Activated CD8-positive, alpha-beta memory T cell treated with anti-CD3 and anti-CD28 coated beads, Interleukin-2, amount 50 U/mL, for 1 hour (primary cell): ENCODE results near the gene ELOVL2.
"Not testable (repeated sequence)": the region's sequence is repeated elsewhere in the genome, so short reads cannot be mapped to it uniquely, and the experiment has no call there.

Experiments used
- DNase-seq: peaks from one replicate; pipeline ENCODE4 v3.0.0-alpha.2; 2020; ENCODE audit errors: extremely low read depth

ELOVL2 gene

DNA sequence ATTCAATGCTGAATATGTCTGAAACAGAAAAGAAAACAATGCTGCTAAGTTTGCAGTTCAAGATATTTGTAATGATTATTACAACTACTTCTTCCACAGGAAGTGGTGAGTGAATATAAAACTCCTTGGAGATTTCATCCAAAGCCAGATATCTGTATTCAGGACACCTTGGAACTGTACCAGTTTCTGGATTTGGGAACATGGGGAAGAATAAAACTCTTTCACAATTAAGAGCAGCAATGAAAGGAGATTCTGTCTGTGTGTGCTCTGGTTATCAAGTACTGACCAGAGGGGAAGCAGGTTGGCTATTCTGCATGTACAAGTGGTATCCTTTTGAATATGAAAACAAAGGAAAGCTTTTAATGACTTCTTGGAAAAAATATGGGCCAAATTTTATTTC, 21.1 kb downstream of the ELOVL2 start:
- no peak for DNase-seq

DNA sequence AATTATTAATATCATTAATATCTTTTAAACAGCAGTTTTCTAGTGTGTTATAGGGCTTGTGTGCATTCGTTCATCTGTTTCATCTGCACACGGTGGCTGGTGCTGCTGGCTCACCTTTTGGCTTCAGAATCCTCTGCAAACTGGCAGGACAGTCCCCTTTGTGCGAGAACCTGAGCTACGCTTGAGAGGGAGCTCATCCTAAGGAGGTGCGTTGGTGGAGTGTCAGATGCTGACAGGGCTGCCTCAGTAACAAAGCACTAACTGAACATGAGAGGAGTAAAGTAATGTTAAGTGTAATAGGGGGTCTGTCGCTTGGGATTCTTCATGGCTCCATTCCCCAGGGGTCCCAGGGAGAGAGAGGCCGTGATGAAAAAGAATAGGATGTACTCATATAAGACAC, 22.4 kb downstream of the ELOVL2 start:
- no peak for DNase-seq

DNA sequence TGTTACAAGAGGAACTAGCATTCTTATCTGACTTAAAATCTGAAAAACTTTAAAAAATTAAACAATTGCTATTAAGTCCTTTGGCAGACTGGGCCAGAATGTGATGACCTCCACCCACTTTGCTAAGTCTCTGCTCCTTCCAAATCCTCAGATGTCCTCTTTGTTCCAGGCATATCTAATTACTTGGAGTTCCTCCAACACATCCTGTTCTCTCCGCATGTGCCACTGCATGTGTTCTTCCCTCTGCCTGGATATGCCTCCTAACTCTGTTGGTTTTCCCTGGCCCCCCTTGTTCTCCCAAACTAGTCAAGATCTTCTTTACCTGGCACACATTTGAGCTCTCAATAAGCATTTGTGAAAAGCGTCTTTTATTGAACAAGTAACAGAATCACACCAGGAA, 23.1 kb downstream of the ELOVL2 start:
- DNase-seq, result no peak

DNA sequence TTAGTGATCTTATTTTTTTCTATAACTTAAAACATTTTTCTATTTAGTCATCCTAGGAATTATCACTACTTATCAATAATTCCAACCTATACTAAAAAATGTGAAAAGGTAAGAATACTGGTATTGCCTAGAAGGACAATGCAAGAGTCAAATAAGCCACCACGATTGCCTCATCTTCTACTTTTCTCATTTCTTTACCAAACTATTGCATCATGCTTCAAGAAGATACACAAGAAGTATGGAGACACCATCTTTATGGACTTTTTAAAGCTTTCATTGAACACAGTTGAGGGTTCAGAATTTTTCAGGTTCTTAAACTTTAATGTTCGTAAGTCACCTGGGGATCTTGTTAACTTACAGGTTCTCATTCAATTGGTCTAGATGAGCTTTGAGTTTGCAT, 25.9 kb downstream of the ELOVL2 start:
- no peak for DNase-seq

DNA sequence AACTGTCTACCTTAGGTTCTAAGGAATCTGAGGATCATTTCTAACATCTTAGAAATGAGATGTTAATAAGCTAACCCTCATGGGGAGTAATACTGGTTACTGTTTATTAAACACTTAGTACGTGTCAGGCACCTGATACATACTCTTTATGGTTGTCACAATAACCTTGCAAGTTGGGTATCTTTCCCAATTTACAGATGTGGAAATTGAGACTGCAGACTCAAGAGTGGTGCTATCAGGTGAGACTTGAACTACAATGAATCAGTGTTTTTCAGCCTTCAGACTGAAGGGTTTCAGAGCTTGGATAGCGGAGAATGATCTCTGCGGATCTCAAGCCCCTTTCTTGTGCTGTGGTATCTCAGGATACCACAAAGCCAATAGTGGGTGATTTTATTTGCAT, 27.0 kb downstream of the ELOVL2 start:
- no peak for DNase-seq

GRCh38 chr6:11016452-11016851, 27.7 kb downstream of the ELOVL2 start:
- DNase-seq, result no peak

GRCh38 chr6:11015102-11015501, 29.0 kb downstream of the ELOVL2 start:
- no peak for DNase-seq

- DNase-seq, result no peak
Measured at GRCh38 chr6:11013721-11014070, 30.4 kb downstream of the ELOVL2 start.

DNA sequence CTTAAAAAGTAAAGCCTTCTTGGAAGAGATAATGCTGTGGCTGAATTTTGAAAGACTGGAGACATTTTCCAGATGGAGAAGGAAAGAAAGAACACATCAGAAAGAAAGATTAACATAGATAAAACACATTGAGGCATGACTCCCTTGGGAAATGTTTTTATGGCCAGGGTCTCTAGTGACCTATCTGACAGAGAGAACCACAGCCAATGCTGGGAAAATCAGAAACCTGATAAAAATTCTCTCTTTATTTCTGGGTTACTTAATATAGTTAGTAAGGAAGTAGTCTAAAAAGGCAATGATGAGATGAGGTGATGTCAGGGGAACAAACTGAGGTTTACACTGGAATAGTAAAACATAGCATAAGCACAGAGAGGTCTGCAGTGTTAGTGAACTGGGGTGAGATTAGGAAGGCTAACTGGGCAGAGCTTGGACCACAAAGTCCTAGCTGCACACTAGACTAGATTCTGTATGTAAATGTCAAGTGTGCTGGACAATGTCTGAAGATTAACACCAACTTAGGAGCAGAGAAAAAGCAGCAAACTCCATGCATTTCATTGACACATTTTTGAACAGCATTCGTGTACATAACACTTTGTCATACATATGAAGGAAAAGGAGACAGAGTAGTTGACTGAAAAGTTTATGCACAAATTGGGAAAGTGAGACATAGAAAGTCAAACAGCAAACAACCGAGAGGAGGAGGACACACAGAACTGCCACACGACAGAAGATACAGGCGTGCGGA, 31.0 kb downstream of the ELOVL2 start:
- no peak for DNase-seq

DNA sequence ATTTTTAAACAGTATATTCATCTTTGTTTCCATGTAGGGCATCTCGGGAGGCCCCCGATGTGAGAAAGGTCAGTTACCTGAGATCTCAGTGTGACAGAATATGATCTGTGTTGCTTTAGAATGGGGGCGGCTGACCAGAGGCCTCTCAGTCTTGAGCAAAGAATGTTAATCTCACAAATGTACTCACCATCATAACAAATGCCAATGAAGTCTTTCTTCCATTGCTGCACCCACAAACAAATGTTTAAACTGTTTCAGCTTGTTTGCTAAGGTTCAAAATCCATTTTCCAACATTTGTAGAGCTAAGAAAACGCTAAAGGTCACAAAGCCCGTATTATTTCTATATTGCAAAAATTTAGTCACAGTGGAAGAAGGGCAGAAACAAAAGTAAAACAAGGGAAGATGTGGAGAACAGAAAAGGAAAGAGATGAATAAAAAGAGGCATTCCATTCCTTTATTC, 31.8 kb downstream of the ELOVL2 start:
- DNase-seq, result no peak

GRCh38 chr6:11011787-11012234, 32.3 kb downstream of the ELOVL2 start:
- DNase-seq, result no peak

DNA sequence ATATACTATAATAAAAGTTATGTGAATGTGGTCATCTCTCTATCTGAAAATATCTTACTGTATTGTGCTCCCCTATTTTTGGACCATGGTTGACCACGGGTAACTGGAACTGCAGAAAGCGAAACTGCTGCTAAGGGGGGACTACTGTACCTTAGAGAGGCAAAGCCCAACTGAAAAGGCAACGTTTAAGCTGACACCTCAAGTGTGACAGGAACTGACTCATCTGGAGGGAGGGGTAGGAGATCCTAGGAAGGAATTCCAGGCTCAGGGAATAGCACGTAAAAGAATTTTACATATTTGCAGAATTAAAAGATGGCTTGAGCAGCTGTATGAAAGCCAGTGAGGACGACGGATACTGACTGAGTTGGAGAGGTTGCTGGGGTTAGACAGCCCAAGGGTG, 34.8 kb downstream of the ELOVL2 start:
- no peak for DNase-seq

DNA sequence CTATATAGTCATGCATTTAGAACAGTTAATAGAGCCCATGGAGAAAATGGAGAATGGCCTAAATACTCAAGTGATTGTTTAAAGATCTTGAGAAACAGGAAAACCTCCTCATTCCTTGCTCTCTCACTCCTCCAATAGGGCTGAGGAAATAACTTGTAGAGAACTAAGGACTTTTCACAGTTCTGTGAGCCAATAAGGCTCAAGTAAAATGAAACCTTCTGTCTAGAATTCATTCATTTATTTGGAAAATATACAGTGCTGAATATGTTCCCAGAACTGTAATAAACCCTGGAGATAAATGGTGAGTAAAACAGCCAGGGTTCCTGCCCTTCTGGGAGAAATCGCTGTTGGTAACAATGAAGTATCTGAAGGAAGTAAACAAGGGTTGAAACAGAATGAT, 35.3 kb downstream of the ELOVL2 start:
- no peak for DNase-seq

DNA sequence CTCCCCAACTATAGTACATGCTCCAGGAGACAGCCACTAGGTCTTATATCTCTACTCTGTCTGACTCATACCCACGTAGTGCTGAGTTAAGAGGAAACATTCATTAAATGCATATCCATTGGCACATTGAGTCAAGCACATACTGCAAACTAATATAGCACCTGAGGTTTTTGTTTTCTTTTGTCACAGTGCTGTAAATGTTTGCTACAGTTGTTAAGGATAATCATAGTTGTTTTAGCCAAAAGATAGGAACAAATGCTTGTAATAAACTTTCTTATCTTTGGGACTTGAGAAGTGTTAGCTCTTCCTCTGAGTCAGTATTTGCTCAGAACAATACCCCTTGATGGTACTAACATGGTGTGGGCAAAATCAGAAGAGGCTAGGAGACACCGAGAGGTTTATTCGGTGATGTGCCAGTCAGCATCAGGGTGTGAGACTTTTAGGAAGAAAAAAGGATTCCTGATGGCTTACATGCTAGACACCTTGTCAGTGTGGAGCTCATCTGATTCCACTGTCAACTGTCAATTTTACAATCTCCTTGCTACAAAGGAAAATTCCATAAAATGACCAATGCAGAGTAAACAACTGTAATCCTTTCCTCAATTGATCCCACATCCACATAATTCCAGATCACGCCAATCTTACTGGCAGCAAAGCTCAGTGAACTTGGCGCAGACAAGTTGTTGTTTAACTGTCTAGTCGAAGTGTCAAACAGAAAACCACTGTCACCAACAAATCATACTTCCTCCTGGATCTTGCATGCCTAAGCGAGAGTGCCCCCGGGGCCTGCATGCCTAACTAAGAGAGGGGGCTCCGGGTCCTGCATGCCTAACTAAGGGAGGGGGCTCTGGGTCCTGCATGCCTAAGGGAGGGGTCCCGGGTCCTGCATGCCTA, 36.1 kb downstream of the ELOVL2 start:
- no peak for DNase-seq

DNA sequence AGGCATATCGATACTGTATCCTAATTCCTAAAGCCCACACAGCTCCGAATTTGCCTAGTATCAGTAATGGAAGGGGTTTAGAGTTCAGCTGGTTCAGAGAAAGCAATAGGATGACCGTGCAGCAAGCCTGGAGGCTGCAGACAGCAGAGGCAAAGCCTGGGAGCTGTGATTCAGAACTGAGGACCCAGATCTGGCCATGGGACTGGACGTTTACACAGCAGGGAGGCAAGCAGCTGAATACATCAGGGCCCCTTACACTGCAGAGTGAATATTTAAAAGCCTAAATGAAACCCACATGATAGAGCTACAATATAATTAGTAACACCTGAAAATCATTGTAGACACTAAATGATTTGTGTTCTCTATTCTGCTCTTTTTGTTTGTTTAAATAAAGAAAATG, 38.0 kb downstream of the ELOVL2 start:
- no peak for DNase-seq

DNA sequence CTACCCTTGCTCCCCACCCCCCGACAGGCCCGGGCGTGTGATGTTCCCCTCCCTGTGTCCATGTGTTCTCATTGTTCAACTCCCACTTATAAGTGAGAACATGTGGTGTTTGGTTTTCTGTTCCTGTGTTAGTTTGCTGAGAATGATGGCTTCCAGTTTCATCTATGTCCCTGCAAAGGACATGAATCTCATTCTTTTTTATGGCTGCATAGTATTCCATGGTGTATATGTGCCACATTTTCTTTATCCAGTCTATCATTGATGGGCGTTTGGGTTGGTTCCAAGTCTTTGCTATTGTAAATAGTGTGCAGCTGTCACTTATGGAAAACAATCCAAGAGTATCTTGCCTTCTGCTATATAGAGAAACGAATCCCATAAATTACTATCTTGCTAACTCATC, 40.8 kb downstream of the ELOVL2 start:
- DNase-seq, result not testable (repeated sequence)

GRCh38 chr6:11002176-11002575, 41.9 kb downstream of the ELOVL2 start:
- no peak for DNase-seq

DNA sequence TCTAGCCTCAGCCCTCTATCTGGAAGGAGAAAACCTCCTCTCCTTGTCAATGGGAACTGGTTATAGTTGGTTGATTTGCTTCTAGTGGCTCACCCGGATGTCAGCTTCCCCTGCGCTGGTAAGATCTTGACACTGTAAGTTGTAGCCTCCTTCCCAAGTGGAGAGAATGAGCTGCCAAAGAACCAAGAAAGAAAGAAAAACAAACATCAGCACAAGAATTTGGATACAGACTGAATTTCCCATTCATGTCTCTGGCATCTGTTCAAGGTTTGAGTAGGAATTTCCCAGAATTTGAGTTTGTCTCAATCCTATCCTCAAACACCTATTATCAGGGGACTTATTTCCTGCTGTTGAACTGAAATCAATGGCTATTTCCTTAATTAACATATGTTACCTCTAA, 44.1 kb downstream of the ELOVL2 start:
- no peak for DNase-seq

DNA sequence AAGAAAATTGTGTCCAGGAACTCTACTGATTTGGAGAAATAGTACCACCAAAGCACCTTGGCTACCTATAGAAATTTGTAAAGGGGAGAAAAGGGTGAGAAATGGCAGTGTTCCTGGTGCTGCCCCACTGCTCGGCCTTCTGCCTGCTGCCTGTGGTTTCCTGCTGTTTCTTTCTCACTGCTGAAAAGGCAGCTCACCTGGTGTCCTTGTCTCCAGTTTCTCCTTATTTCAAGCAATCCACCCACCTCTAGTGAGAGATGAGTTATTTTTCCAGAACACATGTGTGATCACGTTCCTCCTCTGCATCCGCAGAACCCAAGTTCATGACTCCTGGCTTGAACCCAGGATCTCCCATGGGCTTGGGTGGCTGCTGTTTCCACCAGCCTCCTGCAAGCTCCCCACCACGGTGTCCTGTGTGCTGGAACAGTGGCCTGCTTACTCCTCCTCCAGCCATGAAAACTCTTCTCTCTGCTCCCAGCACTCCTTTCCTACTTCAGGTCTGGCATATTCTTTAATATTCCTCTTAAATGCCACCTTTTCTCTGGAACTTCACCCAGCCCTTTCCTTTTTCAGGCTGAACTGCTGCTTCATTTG, 48.9 kb downstream of the ELOVL2 start:
- no peak for DNase-seq

DNA sequence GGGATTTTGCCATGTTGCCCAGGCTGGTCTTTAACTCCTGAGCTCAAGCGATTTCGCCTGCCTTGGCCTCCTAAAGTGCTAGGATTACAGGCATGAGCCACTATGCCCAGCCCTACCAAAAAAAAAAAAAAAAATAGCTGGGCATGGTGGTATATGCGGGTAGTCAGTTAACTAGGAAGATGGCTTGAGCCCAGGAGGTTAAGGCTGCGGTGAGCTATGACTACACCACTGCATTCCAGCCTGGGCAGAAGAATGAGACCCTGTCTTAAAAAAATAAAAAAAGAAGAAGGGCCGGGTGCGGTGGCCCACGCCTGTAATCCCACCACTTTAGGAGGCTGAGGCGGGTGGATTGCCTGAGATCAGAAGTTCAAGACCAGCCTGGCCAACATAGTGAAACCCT, 50.2 kb downstream of the ELOVL2 start:
- no peak for DNase-seq

GRCh38 chr6:10991115-10991514, 53.0 kb downstream of the ELOVL2 start:
- DNase-seq, result no peak

DNA sequence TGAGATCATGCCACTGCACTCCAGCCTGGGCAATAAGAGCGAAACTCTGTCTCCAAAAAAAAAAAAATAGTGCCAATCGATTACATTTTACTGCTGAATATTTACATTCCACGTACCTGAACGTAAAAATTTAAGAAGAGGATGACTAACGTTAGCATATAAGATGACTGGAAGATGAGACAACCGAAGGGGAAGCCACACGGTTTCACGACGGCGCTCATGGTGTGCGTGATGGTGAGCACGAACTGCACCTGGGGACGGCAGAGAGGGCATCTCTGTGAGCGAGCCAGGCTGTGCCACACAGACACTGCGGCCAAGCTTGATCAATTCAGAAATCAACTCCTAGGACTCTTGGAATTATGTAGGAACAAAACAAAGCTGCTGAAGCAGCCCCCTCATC, 54.5 kb downstream of the ELOVL2 start:
- DNase-seq, result no peak

DNA sequence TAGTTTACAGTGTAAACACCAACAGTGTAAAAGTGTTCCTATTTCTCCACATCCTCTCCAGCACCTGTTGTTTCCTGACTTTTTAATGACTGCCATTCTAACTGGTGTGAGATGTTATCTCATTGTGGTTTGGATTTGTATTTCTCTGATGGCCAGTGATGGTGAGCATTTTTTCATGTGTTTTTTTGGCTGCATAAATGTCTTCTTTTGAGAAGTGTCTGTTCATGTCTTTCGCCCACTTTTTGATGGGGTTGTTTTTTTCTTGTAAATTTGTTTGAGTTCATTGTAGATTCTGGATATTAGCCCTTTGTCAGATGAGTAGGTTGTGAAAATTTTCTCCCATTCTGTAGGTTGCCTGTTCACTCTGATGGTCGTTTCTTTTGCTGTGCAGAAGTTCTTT, 59.1 kb downstream of the ELOVL2 start:
- not testable (repeated sequence) for DNase-seq
